IMR-90 (cell line): ENCODE measurements around the gene FLYWCH1. TPM values are rescaled to one million over a fixed set of nuclear protein-coding genes. Genes with fewer than 3 reads are reported as not detected.

Experiments
- ATAC-seq: fragments of 200-7000 bp; cut with Tn5 transposase; 2 replicates; pipeline ENCODE4 v1.9.1; 2020; ENCODE audit warnings: low read depth, mild to moderate bottlenecking, moderate library complexity
- BruUV-seq: library from RNA; stranded (reverse); fragments of 400-500 nt; replicated peaks from 2 replicates; lab custom pipeline; 2021; lab: Mats Ljungman, UMichigan
- CTCF ChIA-PET: fragments of 300-600 bp; formaldehyde crosslinking; extraction: SDS; loops from one replicate; lab custom pipeline; 2021; ENCODE audit warnings: antibody characterized with exemption; lab: Yijun Ruan, JAX
- POLR2A ChIA-PET: fragments of 300-600 bp; sonication (Branson Sonifier 250); formaldehyde crosslinking; loops from one replicate; lab custom pipeline; 2022; ENCODE audit warnings: antibody characterized with exemption; ENCODE audit not compliant: unreplicated experiment; lab: Charles Lee
- DNase-seq: peaks from one replicate; pipeline ENCODE4 v3.0.0; 2013
- H2AFZ ChIP-seq: replicated peaks from 2 replicates; pipeline ENCODE3; 2013; ENCODE audit warnings: low read length, mild to moderate bottlenecking; ENCODE audit not compliant: poor library complexity
- H2AK5ac ChIP-seq: 2 replicates; pipeline ENCODE4 v1.6.1; 2013; ENCODE audit warnings: low read depth, low read length, inconsistent platforms
- H2AK9ac ChIP-seq: replicated peaks from 2 replicates; pipeline ENCODE3; 2013; ENCODE audit warnings: mild to moderate bottlenecking, low read depth, low read length, moderate library complexity; ENCODE audit not compliant: poor library complexity
- H2BK120ac ChIP-seq: 2 replicates; pipeline ENCODE4 v1.6.1; 2013; ENCODE audit warnings: low read depth, low read length, inconsistent platforms
- H2BK15ac ChIP-seq: 3 replicates; pipeline ENCODE4 v1.6.1; 2013; ENCODE audit warnings: low read depth, low read length, inconsistent platforms
- H2BK20ac ChIP-seq: 2 replicates; pipeline ENCODE4 v1.6.1; 2013; ENCODE audit warnings: low read depth, mild to moderate bottlenecking, inconsistent platforms, low read length, moderate library complexity
- H2BK5ac ChIP-seq: 2 replicates; pipeline ENCODE4 v1.6.1; 2013; ENCODE audit warnings: mild to moderate bottlenecking, low read depth, low read length, inconsistent platforms; ENCODE audit not compliant: poor library complexity, severe bottlenecking
- H3K14ac ChIP-seq: replicated peaks from 2 replicates; pipeline ENCODE4 v1.6.1; 2013; ENCODE audit warnings: low read depth, low read length, inconsistent platforms
- H3K18ac ChIP-seq: 2 replicates; pipeline ENCODE4 v1.6.1; 2013; ENCODE audit warnings: low read depth, low read length, control low read depth
- H3K23ac ChIP-seq: 2 replicates; pipeline ENCODE4 v1.6.1; 2013; ENCODE audit warnings: low read depth, low read length, inconsistent platforms
- H3K27ac ChIP-seq: 2 replicates; pipeline ENCODE4 v1.5.1; 2013; ENCODE audit warnings: mild to moderate bottlenecking, control low read depth, low read length; ENCODE audit not compliant: insufficient read depth
- H3K27me3 ChIP-seq: 2 replicates; pipeline ENCODE4 v1.6.1; 2013; ENCODE audit warnings: low read length; ENCODE audit not compliant: control insufficient read depth, insufficient read depth
- H3K36me3 ChIP-seq: 2 replicates; pipeline ENCODE4 v1.6.1; 2013; ENCODE audit warnings: low read length, mixed read lengths; ENCODE audit not compliant: control insufficient read depth, insufficient read depth
- H3K4ac ChIP-seq: 2 replicates; pipeline ENCODE4 v1.6.1; 2013; ENCODE audit warnings: low read depth, low read length, inconsistent platforms
- H3K4me1 ChIP-seq: 2 replicates; pipeline ENCODE4 v1.6.1; 2013; ENCODE audit warnings: low read length, mixed read lengths; ENCODE audit not compliant: control insufficient read depth, insufficient read depth
- H3K4me2 ChIP-seq: 2 replicates; pipeline ENCODE4 v1.6.1; 2013; ENCODE audit warnings: low read depth, mild to moderate bottlenecking, control low read depth, low read length, moderate library complexity
- H3K4me3 ChIP-seq: 2 replicates; pipeline ENCODE4 v1.5.1; 2013; ENCODE audit warnings: low read depth, mild to moderate bottlenecking, control low read depth, low read length, moderate library complexity; ENCODE audit not compliant: insufficient read depth
- H3K56ac ChIP-seq: 2 replicates; pipeline ENCODE4 v1.6.1; 2013; ENCODE audit warnings: low read length, inconsistent platforms; ENCODE audit not compliant: insufficient read depth; ENCODE audit errors: extremely low read depth
- H3K79me1 ChIP-seq, 2 experiments: 2 replicates each; pipeline ENCODE4 v1.6.1; 2013; ENCODE audit warnings: low read length in 2 of 2, inconsistent platforms in 1 of 2, low read depth in 1 of 2
- H3K9ac ChIP-seq: 2 replicates; pipeline ENCODE4 v1.6.1; 2013; ENCODE audit warnings: low read depth, low read length, control low read depth
- H3K9me1 ChIP-seq: 2 replicates; pipeline ENCODE4 v1.6.1; 2013; ENCODE audit warnings: low read length, inconsistent platforms; ENCODE audit not compliant: insufficient read depth
- H3K9me3 ChIP-seq: 2 replicates; pipeline ENCODE4 v1.6.1; 2013; ENCODE audit warnings: low read length; ENCODE audit not compliant: control insufficient read depth, insufficient read depth
- H4K20me1 ChIP-seq: 2 replicates; pipeline ENCODE4 v1.6.1; 2013; ENCODE audit warnings: low read length, inconsistent platforms; ENCODE audit not compliant: insufficient read depth
- H4K5ac ChIP-seq: 2 replicates; pipeline ENCODE4 v1.6.1; 2013; ENCODE audit warnings: mild to moderate bottlenecking, low read depth, low read length, control low read depth
- H4K8ac ChIP-seq, 2 experiments: 2 replicates each; pipeline ENCODE4 v1.6.1; 2013; ENCODE audit warnings: low read depth in 2 of 2, low read length in 2 of 2, control low read depth in 1 of 2, inconsistent platforms in 1 of 2
- H4K91ac ChIP-seq: 2 replicates; pipeline ENCODE4 v1.6.1; 2013; ENCODE audit warnings: low read depth, low read length, inconsistent platforms; ENCODE audit not compliant: insufficient read depth
- CEBPB ChIP-seq: IDR thresholded peaks from 2 replicates; pipeline ENCODE4 v1.6.1; 2012; ENCODE audit warnings: low read depth, low read length, improper control_type of control experiment
- CHD1 ChIP-seq: IDR thresholded peaks from 2 replicates; pipeline ENCODE4 v1.6.1; 2012; ENCODE audit warnings: low read depth, low read length, improper control_type of control experiment
- CTCF ChIP-seq: conservative IDR thresholded peaks from 2 replicates; pipeline ENCODE4 v1.5.1; 2012; ENCODE audit warnings: mild to moderate bottlenecking, low read depth, low read length, improper control_type of control experiment
- FOS ChIP-seq: fragments of 150-350 bp; IDR thresholded peaks from 2 replicates; pipeline ENCODE4 v1.6.1; 2016; ENCODE audit warnings: low read depth, low read length
- MAFK ChIP-seq: IDR thresholded peaks from 2 replicates; pipeline ENCODE4 v1.6.1; 2012; ENCODE audit warnings: low read depth, low read length, improper control_type of control experiment
- NFE2L2 ChIP-seq: fragments of 150-350 bp; IDR thresholded peaks from 2 replicates; pipeline ENCODE4 v1.6.1; 2016; ENCODE audit warnings: low read depth, mild to moderate bottlenecking, low read length
- RCOR1 ChIP-seq: IDR thresholded peaks from 2 replicates; pipeline ENCODE4 v1.6.1; 2012; ENCODE audit warnings: mild to moderate bottlenecking, low read length, improper control_type of control experiment; ENCODE audit not compliant: insufficient replicate concordance
- SMC3 ChIP-seq: fragments of 150-350 bp; IDR thresholded peaks from 2 replicates; pipeline ENCODE4 v1.6.1; 2016; ENCODE audit warnings: low read depth, mild to moderate bottlenecking, antibody characterized with exemption, low read length, moderate library complexity
- WGBS, 2 experiments: methylation state at CpG; one replicate each; pipeline versions ENCODE4 v1.1.5 to v1.1.7; 2013; ENCODE audit warnings: missing lambda C conversion rate in 2 of 2; ENCODE audit not compliant: insufficient read length in 1 of 2; ENCODE audit errors: extremely low coverage in 2 of 2; 5-methylcytosine and 5-hydroxymethylcytosine counted together
- dilution Hi-C: fragments of 300-500 bp; cut with HindIII; formaldehyde crosslinking; loops from one replicate; pipeline ENCODE4 v1.14.3; 2018; ENCODE audit warnings: low sequenced_read_pairs; ENCODE audit not compliant: unreplicated experiment
- in situ Hi-C: fragments of 300-500 bp; cut with MboI; formaldehyde crosslinking; loops from 3 replicates; pipeline ENCODE4 v1.14.3; 2019; ENCODE audit warnings: low sequenced_read_pairs, inconsistent platforms, mixed read lengths
- intact Hi-C: fragments of 100-400 bp; cut with micrococcal nuclease; formaldehyde crosslinking; loops from 2 replicates; pipeline ENCODE4 v1.10.0; 2022
- polyA plus RNA-seq, 3 experiments: library from polyadenylated mRNA; depleted of rRNA; stranded (reverse); fragments of >200 nt; gene quantifications; 2 replicates each; pipeline ENCODE4 v1.2.3, GENCODE V29; 2012; ENCODE audit warnings: low replicate concordance in 1 of 3
- total RNA-seq: library from RNA; depleted of rRNA; stranded (reverse); fragments of >200 nt; gene quantifications from 2 replicates; pipeline ENCODE4 v1.2.3, GENCODE V29; 2012

The FLYWCH1 gene
- total and polyA plus RNA-seq, 2 of the 4 experiments (the other 2 are of a cell fraction), result 14.3 to 25.2 TPM

- WGBS, 2 experiments, result 83% methylated on average over 18 of the region's 31 CpGs; no CpG with 5 or more reads in 1 of the 2 experiments
- BruUV-seq, result no TSS peak
- Histone ChIP-seq H2BK20ac (no peak overlapping the region), H2AK5ac (no peak overlapping the region), H3K9me3 (no peaks in the 10 kb centered on the region), H3K27me3 (no peaks in the 10 kb centered on the region), H3K56ac (no peak overlapping the region), H2AFZ (peak overlapping the region; percentile 11), H2AK9ac (peak overlapping the region; percentile 65), H3K4ac (no peak overlapping the region), H3K9me1 (peaks cover 11% of the 10 kb centered on the region), H2BK15ac (no peak overlapping the region), H3K36me3 (peaks cover 29% of the 10 kb centered on the region), H4K5ac (no peak overlapping the region), H3K9ac (no peak overlapping the region), H4K20me1 (peaks cover 10% of the 10 kb centered on the region; the same call in 1 of the 2 replicates), H3K79me1 (peaks cover 10 to 40% of the 10 kb centered on the region in 2 experiments), H4K8ac (no peak overlapping the region), H2BK120ac (no peak overlapping the region), H3K4me1 (peaks cover 13% of the 10 kb centered on the region), H3K27ac (no peak overlapping the region), H3K4me3 (no peak overlapping the region), H3K14ac (no peak overlapping the region), H3K4me2 (no peak overlapping the region), H2BK5ac (no peak overlapping the region), H3K23ac (no peak overlapping the region), H4K91ac (no peak overlapping the region), H3K18ac (no peak overlapping the region)
- ChIA-PET CTCF (no interaction called here), POLR2A (no interaction called here)
- in situ Hi-C loops (no loop called here), intact Hi-C loops (no loop called here), dilution Hi-C loops (no loop called here)
- no peak for DNase-seq
- no peak for ATAC-seq
- TF ChIP-seq CTCF, result no peak
- TF ChIP-seq FOS, result no peak
- TF ChIP-seq MAFK, result no peak
- no peak for TF ChIP-seq CHD1
- no peak for TF ChIP-seq RCOR1
- no peak for TF ChIP-seq NFE2L2
- TF ChIP-seq SMC3, result no peak
- TF ChIP-seq CEBPB, result no peak
Observed at GRCh38 chr16:2894231-2894630, 17.5 kb upstream of the FLYWCH1 start.
